Suprapubic skin (tissue), 3 donors: Measurements from ENCODE around the gene WDR62.

Source experiments
- CTCF ChIP-seq, 2 donors: fragments of 200-600 bp in 1 of 2; fragments of 450-650 bp in 1 of 2; sonication (generic) in 1 of 2; IDR thresholded peaks; one replicate each; pipeline ENCODE4 v1.5.1; 2016 to 2019; ENCODE audit warnings: antibody characterized with exemption in 2 of 2, mild to moderate bottlenecking in 1 of 2, moderate library complexity in 1 of 2
- POLR2A ChIP-seq, 2 donors: fragments of 450-650 bp; IDR thresholded peaks; one replicate each; pipeline ENCODE4 v1.6.1; 2017; ENCODE audit warnings: antibody characterized with exemption in 2 of 2, mild to moderate bottlenecking in 2 of 2, moderate library complexity in 2 of 2

GRCh38 chr19:36081894-36082293, 27.2 kb downstream of the WDR62 start:
- TF ChIP-seq CTCF (IDR thresholded peaks at IDR 0.05) (no peak), POLR2A (IDR thresholded peaks at IDR 0.05) (no peak)
